DND-41 (cell line): ENCODE results near the gene LRIT2.

Experiments used
- ATAC-seq: fragments of 200-7000 bp; cut with Tn5 transposase; 3 replicates; pipeline ENCODE4 v1.9.1; 2021; ENCODE audit warnings: low read depth; ENCODE audit not compliant: insufficient read depth
- DNase-seq: peaks from one replicate; pipeline ENCODE4 v3.0.0-alpha.2; 2020
- H2AFZ ChIP-seq: 2 replicates; pipeline ENCODE4 v1.6.0; 2012; ENCODE audit warnings: low read depth, low read length
- H3K27ac ChIP-seq: 2 replicates; pipeline ENCODE4 v1.5.1; 2012; ENCODE audit warnings: low read length, inconsistent platforms
- H3K27me3 ChIP-seq: fragments of 200-600 bp; sonication (generic); 2 replicates; pipeline ENCODE4 v1.6.0; 2012; ENCODE audit warnings: low read length, mild to moderate bottlenecking, inconsistent platforms; ENCODE audit not compliant: insufficient read depth, poor library complexity
- H3K36me3 ChIP-seq: 2 replicates; pipeline ENCODE4 v1.5.1; 2012; ENCODE audit warnings: low read length, inconsistent platforms; ENCODE audit not compliant: insufficient read depth
- H3K4me1 ChIP-seq: 2 replicates; pipeline ENCODE4 v1.5.1; 2012; ENCODE audit warnings: mild to moderate bottlenecking, low read length; ENCODE audit not compliant: insufficient read depth
- H3K4me2 ChIP-seq: 2 replicates; pipeline ENCODE4 v1.6.0; 2012; ENCODE audit warnings: mild to moderate bottlenecking, moderate library complexity, low read length, inconsistent platforms; ENCODE audit not compliant: insufficient read depth
- H3K4me3 ChIP-seq, 2 experiments: fragments of 200-600 bp in 1 of 2; shearing (Covaris generic) in 1 of 2; 2 replicates each; pipeline ENCODE4 v1.5.1; 2012 to 2016; ENCODE audit warnings: inconsistent platforms in 2 of 2, low read length in 2 of 2, mild to moderate bottlenecking in 2 of 2, low read depth in 1 of 2, moderate library complexity in 1 of 2
- H3K79me2 ChIP-seq: 2 replicates; pipeline ENCODE4 v1.6.0; 2012; ENCODE audit warnings: low read length, inconsistent platforms; ENCODE audit not compliant: insufficient read depth
- H3K9ac ChIP-seq: 2 replicates; pipeline ENCODE4 v1.6.0; 2012; ENCODE audit warnings: low read depth, mild to moderate bottlenecking, inconsistent platforms, low read length, moderate library complexity
- H3K9me3 ChIP-seq: 2 replicates; pipeline ENCODE4 v1.5.1; 2012; ENCODE audit warnings: low read length, moderate library complexity, mild to moderate bottlenecking, inconsistent platforms; ENCODE audit not compliant: insufficient read depth, severe bottlenecking
- H4K20me1 ChIP-seq: 2 replicates; pipeline ENCODE4 v1.6.0; 2012; ENCODE audit warnings: low read length; ENCODE audit not compliant: insufficient read depth
- EZH2 ChIP-seq: IDR thresholded peaks from 3 replicates; pipeline ENCODE4 v1.6.1; 2012; ENCODE audit warnings: borderline replicate concordance, low read depth, mild to moderate bottlenecking, moderate library complexity, low read length, inconsistent platforms; ENCODE audit not compliant: severe bottlenecking
- TF ChIP-seq, protein P1 (sequence below): IDR thresholded peaks from 2 replicates; pipeline ENCODE4 v1.5.1; 2012; ENCODE audit warnings: borderline replicate concordance, low read length, moderate library complexity, mild to moderate bottlenecking; ENCODE audit not compliant: poor library complexity, severe bottlenecking; ENCODE audit errors: extremely low read depth

LRIT2 gene

DNA sequence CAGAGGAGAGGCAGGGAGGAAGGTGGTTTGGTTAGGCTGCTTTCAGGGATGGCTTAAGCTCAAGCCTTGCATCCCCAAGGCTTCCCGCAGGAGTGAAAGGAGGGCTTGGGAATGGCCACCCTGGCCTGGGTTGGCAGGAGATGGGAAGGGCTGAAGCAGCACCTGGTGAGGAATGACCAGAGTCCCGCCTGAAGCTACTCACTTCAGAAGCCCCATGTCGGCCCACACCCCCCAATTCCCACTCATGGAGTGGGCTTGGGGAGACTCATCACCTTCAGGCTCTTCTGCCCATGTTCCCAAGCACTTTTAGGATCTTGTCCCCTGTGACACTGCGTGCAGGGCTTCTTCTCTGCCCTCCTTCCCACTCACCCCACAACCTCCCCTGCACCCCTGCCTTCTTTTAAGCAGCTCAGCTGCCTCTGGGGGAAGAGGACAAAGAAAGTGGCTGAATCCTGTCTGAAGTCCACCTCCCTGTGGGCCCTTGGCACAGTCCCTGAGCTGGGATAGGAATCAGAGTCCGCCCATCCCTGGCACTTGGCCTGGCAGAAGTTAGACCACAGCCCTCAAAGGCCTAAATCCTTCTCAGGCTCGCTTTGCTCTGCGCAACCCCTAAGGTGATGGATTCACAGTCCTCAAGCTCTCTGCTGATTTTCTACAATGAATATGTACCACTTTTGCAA, 36.0 kb upstream of the LRIT2 start:
- Histone ChIP-seq H3K9ac (no peak overlapping the region), H3K27ac (no peak overlapping the region), H3K36me3 (no peaks in the 10 kb centered on the region), H2AFZ (no peak overlapping the region), H3K9me3 (no peaks in the 10 kb centered on the region), H3K79me2 (no peaks in the 10 kb centered on the region), H3K4me1 (peaks cover 6% of the 10 kb centered on the region; the same call in 1 of the 2 replicates), H3K4me3 (no peak overlapping the region), H3K4me2 (no peak overlapping the region), H3K27me3 (peaks cover 7% of the 10 kb centered on the region), H4K20me1 (no peaks in the 10 kb centered on the region)
- no peak for ATAC-seq
- DNase-seq, result no peak
- TF ChIP-seq EZH2, result no peak
- TF ChIP-seq, protein P1, sequence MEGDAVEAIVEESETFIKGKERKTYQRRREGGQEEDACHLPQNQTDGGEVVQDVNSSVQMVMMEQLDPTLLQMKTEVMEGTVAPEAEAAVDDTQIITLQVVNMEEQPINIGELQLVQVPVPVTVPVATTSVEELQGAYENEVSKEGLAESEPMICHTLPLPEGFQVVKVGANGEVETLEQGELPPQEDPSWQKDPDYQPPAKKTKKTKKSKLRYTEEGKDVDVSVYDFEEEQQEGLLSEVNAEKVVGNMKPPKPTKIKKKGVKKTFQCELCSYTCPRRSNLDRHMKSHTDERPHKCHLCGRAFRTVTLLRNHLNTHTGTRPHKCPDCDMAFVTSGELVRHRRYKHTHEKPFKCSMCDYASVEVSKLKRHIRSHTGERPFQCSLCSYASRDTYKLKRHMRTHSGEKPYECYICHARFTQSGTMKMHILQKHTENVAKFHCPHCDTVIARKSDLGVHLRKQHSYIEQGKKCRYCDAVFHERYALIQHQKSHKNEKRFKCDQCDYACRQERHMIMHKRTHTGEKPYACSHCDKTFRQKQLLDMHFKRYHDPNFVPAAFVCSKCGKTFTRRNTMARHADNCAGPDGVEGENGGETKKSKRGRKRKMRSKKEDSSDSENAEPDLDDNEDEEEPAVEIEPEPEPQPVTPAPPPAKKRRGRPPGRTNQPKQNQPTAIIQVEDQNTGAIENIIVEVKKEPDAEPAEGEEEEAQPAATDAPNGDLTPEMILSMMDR, result no peak

DNA sequence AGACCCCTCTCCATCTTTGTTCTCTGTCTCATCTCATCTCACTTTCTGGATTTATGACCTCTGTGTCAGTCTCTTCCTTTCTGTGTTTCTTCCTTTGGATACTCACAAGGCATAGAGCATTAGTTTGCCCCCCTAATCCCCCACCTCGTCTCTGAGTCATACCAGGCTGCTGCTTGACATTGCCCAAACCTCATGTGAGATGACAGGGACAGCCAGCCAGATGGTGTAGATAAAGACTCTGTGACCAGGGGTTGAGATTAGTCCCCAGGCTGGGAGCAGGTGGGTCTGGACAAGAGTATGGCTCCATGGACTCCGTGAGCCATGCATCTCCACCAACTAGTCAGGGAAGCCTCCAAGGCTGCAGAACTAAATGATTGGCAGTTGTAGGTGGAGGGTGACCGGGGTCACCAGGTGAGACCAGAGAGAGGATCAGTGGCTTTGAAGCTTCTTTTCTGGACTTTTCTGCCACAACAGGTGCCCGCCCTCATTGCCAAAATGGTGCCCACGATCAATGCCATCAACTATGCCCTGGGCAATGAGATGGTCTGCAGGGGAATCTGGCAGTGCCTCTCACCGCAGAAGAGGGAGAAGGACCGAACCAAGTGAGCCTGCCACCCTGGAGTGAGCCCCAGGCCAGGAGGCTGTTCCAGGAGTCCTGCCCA, 32.8 kb upstream of the LRIT2 start:
- H3K4me2 ChIP-seq, result no peak overlapping the region
- no peak for DNase-seq
- H3K4me3 ChIP-seq, result no peak overlapping the region

DNA sequence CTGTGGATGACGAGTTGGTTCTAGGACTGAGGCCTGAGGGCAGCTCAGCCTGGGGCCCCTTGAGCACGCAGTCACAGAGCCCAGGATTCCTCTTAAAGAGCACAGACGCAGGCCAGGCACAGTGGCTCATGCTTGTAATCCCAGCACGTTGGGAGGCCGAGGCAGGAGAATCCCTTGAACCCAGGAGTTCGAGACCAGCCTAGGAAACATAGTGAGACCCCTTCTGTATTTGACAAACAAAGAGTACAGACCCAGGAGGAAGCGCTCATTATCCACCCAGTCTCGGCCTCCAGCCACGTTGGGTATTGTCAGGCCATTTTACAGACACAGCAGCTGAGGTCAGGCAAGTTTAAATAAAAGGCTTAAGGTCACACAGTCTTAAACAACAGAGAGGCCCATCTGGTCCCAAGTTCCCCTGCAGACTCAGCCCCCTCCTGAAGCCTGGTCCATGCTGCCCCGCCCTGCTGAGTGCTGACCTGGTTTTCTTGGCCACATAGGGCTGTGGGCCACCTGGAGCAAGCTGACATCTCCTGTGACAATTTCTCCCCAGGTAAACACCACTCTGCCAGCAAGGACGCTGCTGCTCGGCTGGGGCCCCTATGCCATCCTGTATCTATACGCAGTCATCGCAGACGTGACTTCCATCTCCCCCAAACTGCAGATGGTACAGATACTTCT, 32.1 kb upstream of the LRIT2 start:
- H4K20me1 ChIP-seq, result no peaks in the 10 kb centered on the region
- no peaks in the 10 kb centered on the region for H3K9me3 ChIP-seq
- H3K4me2 ChIP-seq, result no peak overlapping the region
- DNase-seq (no peak), ATAC-seq (no peak)
- no peaks in the 10 kb centered on the region for H3K79me2 ChIP-seq
- H2AFZ ChIP-seq, result no peak overlapping the region
- no peak overlapping the region for H3K27ac ChIP-seq
- H3K36me3 ChIP-seq, result no peaks in the 10 kb centered on the region
- no peak for TF ChIP-seq EZH2
- TF ChIP-seq, protein P1, result no peak
- H3K4me3 ChIP-seq, result no peak overlapping the region
- H3K4me1 ChIP-seq, result no peaks in the 10 kb centered on the region
- no peak overlapping the region for H3K9ac ChIP-seq
- H3K27me3 ChIP-seq, result no peaks in the 10 kb centered on the region

More for the DNA sequence above, 32.8 kb upstream of the LRIT2 start:
- no peak for ATAC-seq
- Histone ChIP-seq H3K9me3 (no peaks in the 10 kb centered on the region), H3K79me2 (no peaks in the 10 kb centered on the region), H3K4me1 (no peaks in the 10 kb centered on the region), H3K27ac (no peak overlapping the region), H3K36me3 (no peaks in the 10 kb centered on the region), H4K20me1 (no peaks in the 10 kb centered on the region), H3K27me3 (no peaks in the 10 kb centered on the region), H2AFZ (no peak overlapping the region), H3K9ac (no peak overlapping the region)
- TF ChIP-seq, protein P1, result no peak
- TF ChIP-seq EZH2, result no peak
